ENCODE data around the gene KIFC3. TPM values are rescaled to one million over a fixed set of nuclear protein-coding genes. Genes with fewer than 3 reads are reported as not detected.

Gene KIFC3
- total RNA-seq, 1 donor from 2014 or later = 96.9 TPM

DNA sequence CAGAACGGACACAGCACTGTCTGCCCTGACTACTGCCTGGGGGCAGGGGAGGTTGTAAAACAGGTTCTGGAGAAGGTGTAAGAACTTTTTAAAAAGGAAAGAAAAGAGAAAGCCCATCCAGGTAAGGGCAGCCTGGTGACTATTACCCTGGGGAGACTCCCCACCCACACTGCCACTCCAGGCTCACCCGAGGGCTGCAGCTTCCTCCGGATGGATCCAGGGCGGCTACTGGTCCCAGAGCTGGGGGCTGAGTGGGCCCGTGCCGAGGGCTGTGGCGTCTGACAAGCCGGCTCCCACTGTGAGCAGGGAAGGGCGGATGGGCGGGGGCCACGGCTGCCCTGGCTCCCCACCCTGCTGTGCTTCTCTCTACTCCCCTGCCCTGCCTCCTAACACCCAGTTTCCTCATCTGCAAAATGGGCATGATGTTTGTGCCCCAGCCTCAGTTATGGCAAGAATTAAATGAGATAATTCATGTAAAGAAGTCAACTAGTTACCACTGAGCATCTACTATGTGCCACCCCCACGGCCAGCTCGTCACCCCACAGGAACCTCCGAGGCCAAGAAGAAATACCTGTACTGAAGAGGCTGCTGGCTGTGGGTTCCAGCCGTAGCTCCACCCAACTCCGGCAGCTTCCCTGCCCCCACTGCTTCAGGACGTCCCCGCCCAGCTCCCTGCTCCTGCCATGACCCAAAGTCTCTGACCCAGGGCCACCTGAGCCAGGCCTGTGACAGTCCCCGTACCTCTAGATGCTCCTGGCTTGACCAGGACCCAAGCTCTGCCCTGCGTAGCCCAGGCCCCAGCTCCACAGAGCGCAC, 42.5 kb downstream of the KIFC3 start:
- H3K9ac ChIP-seq (ENCODE audit: low read length) = no peak overlapping the region
- Mint-ChIP-seq H3K27ac (ENCODE audit: unreplicated experiment) (peak overlapping the region; percentile 41), H3K9me3 (ENCODE audit: unreplicated experiment) (no peaks in the 10 kb centered on the region), H3K36me3 (ENCODE audit: low read depth, unreplicated experiment) (peaks cover 16% of the 10 kb centered on the region), H3K4me3 (ENCODE audit: unreplicated experiment) (no peak overlapping the region), H3K27me3 (ENCODE audit: low read depth, unreplicated experiment) (no peaks in the 10 kb centered on the region), H3K4me1 (ENCODE audit: low read depth, unreplicated experiment) (peaks cover 26% of the 10 kb centered on the region)
- H3K9me3 ChIP-seq (ENCODE audit: insufficient read depth, low read depth, low read length) = no peaks in the 10 kb centered on the region
- FAIRE-seq = no peak
- no peak for DNase-seq (ENCODE audit: low read depth)
- no peaks in the 10 kb centered on the region for H3K27me3 ChIP-seq (ENCODE audit: insufficient read depth, low read length)
- H3K79me2 ChIP-seq (ENCODE audit: insufficient read depth, low read length) = peaks cover 4% of the 10 kb centered on the region
- H3K4me1 ChIP-seq (ENCODE audit: insufficient read depth, low read length) = peaks cover 8% of the 10 kb centered on the region
- H3K4me3 ChIP-seq (ENCODE audit: insufficient read depth, low read depth, low read length) = no peak overlapping the region
- no peaks in the 10 kb centered on the region for H3K36me3 ChIP-seq (ENCODE audit: insufficient read depth, low read length)
- H2AFZ ChIP-seq (ENCODE audit: low read depth, low read length) = no peak overlapping the region
- H3K4me2 ChIP-seq (ENCODE audit: low read length) = no peak overlapping the region
- H3K27ac ChIP-seq (ENCODE audit: low read depth, low read length) = no peak overlapping the region
- H4K20me1 ChIP-seq (ENCODE audit: insufficient read depth, low read length) = peaks cover 20% of the 10 kb centered on the region
- TF ChIP-seq, protein P1, sequence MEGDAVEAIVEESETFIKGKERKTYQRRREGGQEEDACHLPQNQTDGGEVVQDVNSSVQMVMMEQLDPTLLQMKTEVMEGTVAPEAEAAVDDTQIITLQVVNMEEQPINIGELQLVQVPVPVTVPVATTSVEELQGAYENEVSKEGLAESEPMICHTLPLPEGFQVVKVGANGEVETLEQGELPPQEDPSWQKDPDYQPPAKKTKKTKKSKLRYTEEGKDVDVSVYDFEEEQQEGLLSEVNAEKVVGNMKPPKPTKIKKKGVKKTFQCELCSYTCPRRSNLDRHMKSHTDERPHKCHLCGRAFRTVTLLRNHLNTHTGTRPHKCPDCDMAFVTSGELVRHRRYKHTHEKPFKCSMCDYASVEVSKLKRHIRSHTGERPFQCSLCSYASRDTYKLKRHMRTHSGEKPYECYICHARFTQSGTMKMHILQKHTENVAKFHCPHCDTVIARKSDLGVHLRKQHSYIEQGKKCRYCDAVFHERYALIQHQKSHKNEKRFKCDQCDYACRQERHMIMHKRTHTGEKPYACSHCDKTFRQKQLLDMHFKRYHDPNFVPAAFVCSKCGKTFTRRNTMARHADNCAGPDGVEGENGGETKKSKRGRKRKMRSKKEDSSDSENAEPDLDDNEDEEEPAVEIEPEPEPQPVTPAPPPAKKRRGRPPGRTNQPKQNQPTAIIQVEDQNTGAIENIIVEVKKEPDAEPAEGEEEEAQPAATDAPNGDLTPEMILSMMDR (IDR thresholded peaks at IDR 0.05; ENCODE audit: insufficient read depth, low read depth, low read length) = no peak
- TF ChIP-seq EZH2 (IDR thresholded peaks at IDR 0.05; ENCODE audit: insufficient read depth, low read length) = no peak

DNA sequence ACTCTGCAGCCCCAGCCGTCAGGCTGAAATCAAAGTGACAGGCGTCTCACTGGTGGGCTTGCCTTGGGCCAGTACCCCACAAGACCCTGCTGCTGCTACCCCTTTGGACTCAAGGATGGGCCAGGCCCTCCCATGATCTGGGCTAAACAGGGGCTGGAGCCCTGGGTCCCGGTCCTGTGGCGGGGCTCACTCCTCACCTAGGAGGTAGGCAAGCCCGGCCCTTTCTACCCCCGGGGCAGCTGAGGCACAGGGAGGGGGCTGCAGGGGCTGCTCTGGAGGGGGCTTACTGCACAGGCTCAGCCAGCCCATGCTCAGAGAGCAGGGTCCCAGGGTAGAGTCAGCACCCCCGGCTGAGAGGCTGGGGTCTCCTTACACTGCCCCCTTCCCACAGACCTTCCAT, 43.2 kb downstream of the KIFC3 start:
- FAIRE-seq = no peak
- no peak overlapping the region for H3K27ac ChIP-seq (ENCODE audit: low read depth, low read length)

More for the DNA sequence above, 43.2 kb downstream of the KIFC3 start:
- H3K27ac Mint-ChIP-seq (ENCODE audit: unreplicated experiment) = no peak overlapping the region
- Histone ChIP-seq H3K4me3 (ENCODE audit: insufficient read depth, low read depth, low read length) (no peak overlapping the region), H3K79me2 (ENCODE audit: insufficient read depth, low read length) (peaks cover 4% of the 10 kb centered on the region), H3K9me3 (ENCODE audit: insufficient read depth, low read depth, low read length) (no peaks in the 10 kb centered on the region), H2AFZ (ENCODE audit: low read depth, low read length) (no peak overlapping the region), H3K9ac (ENCODE audit: low read length) (no peak overlapping the region), H3K4me1 (ENCODE audit: insufficient read depth, low read length) (peaks cover 3% of the 10 kb centered on the region), H3K36me3 (ENCODE audit: insufficient read depth, low read length) (no peaks in the 10 kb centered on the region), H4K20me1 (ENCODE audit: insufficient read depth, low read length) (peaks cover 20% of the 10 kb centered on the region), H3K4me2 (ENCODE audit: low read length) (no peak overlapping the region), H3K27me3 (ENCODE audit: insufficient read depth, low read length) (no peaks in the 10 kb centered on the region)
- TF ChIP-seq, protein P1 (IDR thresholded peaks at IDR 0.05; ENCODE audit: insufficient read depth, low read depth, low read length) = no peak
- TF ChIP-seq EZH2 (IDR thresholded peaks at IDR 0.05; ENCODE audit: insufficient read depth, low read length) = no peak
- H3K9me3 Mint-ChIP-seq (ENCODE audit: unreplicated experiment) = no peaks in the 10 kb centered on the region
- H3K27me3 Mint-ChIP-seq (ENCODE audit: low read depth, unreplicated experiment) = no peaks in the 10 kb centered on the region
- no peak for DNase-seq (ENCODE audit: low read depth)
- H3K36me3 Mint-ChIP-seq (ENCODE audit: low read depth, unreplicated experiment) = peaks cover 16% of the 10 kb centered on the region
- peaks cover 23% of the 10 kb centered on the region for H3K4me1 Mint-ChIP-seq (ENCODE audit: low read depth, unreplicated experiment)
- H3K4me3 Mint-ChIP-seq (ENCODE audit: unreplicated experiment) = no peak overlapping the region
